Fibroblast of skin of scalp (primary cell): ENCODE results near the gene TMC8.
A peak's percentile ranks its signal among the peaks of the same experiment; 100 is the strongest.

Experiments
- DNase-seq: peaks from one replicate; pipeline ENCODE4 v3.0.0-alpha.2; 2013

TMC8 gene

DNA sequence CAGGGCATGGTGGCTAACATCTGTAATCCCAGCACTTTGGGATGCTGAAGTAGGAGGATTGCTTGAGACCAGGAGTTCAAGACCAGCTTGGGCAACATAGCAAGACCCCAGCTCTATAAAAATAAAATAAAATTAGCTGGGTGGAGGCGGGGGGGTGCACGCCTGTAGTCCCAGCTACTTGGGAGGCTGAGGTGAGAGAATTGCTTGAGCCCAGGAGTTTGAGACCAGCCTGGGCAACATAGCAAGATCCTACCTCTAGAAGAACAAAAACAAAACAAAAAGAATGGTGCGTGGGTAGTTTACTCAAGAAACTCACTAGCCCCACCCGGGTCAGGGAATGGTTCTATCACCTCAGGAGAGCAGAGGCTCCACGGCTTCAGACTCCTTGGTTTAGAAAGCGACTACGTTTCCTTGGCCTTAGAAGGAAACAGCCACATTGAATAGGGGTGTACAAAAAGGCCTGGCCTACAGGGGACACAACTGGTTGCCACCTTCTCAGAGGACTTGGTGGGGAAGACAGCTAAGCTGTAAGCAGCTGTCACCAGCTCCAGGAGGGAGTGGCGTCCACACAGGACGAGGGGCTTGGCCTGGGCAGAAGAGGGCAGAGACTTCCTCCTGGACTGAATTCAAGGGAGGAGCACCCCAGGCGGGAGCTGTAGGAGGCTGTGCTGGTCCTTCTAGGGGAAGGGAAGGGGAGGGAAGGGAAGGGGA is 55.6 kb downstream of the TMC8 start:
- DNase-seq = peak; percentile 49

DNA sequence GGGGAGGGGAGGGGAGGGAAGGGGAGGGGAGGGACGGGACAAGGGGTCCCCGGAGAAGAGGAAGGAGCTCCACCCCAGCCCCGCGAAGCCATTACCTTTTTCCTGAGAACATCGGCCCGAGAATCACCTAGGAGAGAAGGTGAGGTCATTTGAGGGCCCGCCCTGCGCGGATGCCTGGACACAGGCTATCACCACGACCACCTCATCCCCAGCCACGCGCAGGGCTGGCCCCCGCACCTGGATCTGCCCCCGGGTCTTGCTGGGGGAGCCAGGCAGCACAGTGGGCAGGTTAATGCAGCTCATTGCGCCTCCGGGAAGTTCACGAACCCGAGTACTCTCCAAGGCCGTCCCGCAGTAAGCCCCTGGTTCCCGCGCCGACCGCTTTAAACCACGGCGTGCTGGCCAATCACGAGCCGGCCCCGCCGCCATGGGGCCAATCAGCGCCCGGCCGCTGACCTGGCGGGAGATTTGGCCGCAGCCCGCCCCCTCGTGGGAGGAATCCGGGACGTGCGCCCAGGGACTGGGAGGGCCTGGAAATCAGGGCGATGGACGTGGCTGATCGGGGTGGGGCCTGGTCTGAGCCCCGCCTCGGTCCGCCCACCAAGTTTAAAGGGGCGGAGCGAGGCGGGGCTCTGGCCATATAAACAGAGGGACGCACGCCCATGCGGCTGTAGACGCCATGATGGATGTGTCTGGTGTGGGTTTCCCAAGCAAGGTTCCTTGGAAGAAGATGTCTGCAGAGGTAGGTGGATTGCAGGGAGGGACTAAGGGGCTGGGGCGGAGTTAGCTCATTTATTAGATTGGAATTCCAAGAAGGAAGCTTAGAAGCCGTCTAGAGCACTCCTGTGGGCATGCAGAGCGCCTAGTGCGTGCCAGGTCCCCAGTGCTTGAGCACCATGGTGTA is 56.4 kb downstream of the TMC8 start, which contains the start of the genes AFMID and TK1:
Gene AFMID, plus strand, starts transcription at position 671 of the 904 bp plus-strand sequence. Its CDS starts 9 bp downstream, at position 680.
Gene TK1, minus strand, starts transcription at position 361 of the 904 bp plus-strand sequence. Its CDS starts 58 bp downstream, at position 303.
- peak; percentile 97 for DNase-seq
